Measurements from ENCODE around the gene PLCB3. TPM values are rescaled to one million over a fixed set of nuclear protein-coding genes. Genes with fewer than 3 reads are reported as not detected.

PLCB3 gene
- total RNA-seq, 4 donors from 2014 or later = 33.3 to 46.9 (median 36.3) TPM

DNA sequence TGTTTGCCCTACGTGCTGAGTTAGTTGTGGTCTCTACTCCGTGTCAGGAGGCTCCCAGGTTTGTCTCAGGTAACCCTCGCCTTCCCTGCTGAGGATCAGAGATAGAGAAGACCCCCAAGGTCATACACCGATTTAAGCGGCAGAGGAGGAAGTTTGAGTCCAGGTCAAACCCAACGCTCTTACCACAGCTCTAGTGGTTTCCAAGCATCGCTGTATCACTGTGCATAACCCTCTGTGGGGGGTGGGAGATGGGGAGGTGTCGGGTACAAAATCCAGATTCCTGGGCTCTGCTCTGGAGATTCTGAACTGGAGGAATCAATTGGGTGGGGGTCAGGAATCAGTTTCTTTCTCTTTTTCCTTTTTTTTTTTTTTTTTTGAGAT lies 20.4 kb upstream of the PLCB3 start:
- Histone ChIP-seq H3K9me3 (no peaks in the 10 kb centered on the region), H3K27ac (peak overlapping the region; percentile 90), H3K4me1 (peaks cover 82% of the 10 kb centered on the region), H3K4me3 (peak overlapping the region; percentile 86), H3K27me3 (no peaks in the 10 kb centered on the region), H3K36me3 (no peaks in the 10 kb centered on the region)
- WGBS = 13% methylated on average over 8 of the region's 8 CpGs
- DNase-seq (ENCODE audit: low spot score in 2 of 2) = no peak
- TF ChIP-seq POLR2A (IDR thresholded peaks at IDR 0.05) = no peak
- no peak for TF ChIP-seq EP300 (IDR thresholded peaks at IDR 0.05)
- TF ChIP-seq, protein P1, sequence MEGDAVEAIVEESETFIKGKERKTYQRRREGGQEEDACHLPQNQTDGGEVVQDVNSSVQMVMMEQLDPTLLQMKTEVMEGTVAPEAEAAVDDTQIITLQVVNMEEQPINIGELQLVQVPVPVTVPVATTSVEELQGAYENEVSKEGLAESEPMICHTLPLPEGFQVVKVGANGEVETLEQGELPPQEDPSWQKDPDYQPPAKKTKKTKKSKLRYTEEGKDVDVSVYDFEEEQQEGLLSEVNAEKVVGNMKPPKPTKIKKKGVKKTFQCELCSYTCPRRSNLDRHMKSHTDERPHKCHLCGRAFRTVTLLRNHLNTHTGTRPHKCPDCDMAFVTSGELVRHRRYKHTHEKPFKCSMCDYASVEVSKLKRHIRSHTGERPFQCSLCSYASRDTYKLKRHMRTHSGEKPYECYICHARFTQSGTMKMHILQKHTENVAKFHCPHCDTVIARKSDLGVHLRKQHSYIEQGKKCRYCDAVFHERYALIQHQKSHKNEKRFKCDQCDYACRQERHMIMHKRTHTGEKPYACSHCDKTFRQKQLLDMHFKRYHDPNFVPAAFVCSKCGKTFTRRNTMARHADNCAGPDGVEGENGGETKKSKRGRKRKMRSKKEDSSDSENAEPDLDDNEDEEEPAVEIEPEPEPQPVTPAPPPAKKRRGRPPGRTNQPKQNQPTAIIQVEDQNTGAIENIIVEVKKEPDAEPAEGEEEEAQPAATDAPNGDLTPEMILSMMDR (IDR thresholded peaks at IDR 0.05) = no peak
- no peak for TF ChIP-seq POLR2AphosphoS5 (IDR thresholded peaks at IDR 0.05)

DNA sequence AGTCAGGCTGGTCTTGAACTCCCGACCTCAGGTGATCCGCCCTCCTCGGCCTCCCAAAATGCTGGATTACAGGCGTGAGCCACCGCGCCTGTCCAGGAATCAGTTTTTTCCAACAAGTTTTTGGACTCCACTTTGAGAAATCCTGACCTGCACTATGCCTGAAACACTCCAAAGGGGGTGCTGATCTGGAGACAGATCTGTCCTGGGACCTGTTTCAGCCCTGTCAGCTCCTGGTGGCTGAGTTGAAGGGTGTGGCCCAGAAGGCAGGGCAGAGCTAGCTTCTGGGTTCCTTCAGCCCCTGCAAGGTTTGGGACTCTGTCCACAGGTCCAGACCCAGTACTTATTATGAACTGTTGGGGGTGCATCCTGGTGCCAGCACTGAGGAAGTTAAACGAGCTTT lies 19.8 kb upstream of the PLCB3 start:
- 67% methylated on average over 1 of the region's 7 CpGs for WGBS
- H3K4me3 ChIP-seq = no peak overlapping the region
- peaks cover 84% of the 10 kb centered on the region for H3K4me1 ChIP-seq
- H3K9me3 ChIP-seq = no peaks in the 10 kb centered on the region
- H3K27ac ChIP-seq = no peak overlapping the region
- no peaks in the 10 kb centered on the region for H3K36me3 ChIP-seq
- H3K27me3 ChIP-seq = no peaks in the 10 kb centered on the region
- no peak for TF ChIP-seq POLR2A (IDR thresholded peaks at IDR 0.05)
- TF ChIP-seq, protein P1 (IDR thresholded peaks at IDR 0.05) = no peak
- no peak for TF ChIP-seq EP300 (IDR thresholded peaks at IDR 0.05)
- TF ChIP-seq POLR2AphosphoS5 (IDR thresholded peaks at IDR 0.05) = no peak
- no peak for DNase-seq (ENCODE audit: low spot score in 2 of 2)

DNA sequence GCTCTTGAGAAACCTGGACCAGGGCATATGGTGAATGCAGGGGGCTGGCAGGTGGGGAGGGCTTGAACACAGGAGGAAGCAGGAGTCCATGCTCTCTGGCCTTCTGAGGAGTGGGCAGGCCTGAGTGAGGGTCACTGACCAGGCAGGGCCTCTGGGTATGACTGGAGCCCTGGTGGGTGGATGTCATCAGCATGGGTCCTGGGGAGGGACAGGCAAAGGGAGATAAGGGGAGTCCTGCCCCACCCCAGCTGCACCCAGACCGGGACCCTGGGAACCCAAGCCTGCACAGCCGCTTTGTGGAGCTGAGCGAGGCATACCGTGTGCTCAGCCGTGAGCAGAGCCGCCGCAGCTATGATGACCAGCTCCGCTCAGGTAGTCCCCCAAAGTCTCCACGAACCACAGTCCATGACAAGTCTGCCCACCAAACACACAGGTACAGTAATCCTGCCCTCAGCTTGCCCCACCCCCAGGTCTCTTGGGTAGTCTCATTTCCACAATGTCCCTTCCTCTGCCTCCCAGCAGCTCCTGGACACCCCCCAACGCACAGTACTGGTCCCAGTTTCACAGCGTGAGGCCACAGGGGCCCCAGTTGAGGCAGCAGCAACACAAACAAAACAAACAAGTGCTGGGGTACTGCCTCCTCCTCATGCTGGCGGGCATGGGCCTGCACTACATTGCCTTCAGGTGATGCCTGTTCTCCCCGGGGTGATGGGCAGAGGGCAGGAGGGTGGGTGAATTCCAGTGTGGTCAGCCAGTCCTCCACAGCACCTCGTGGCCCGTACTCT lies 19.0 kb upstream of the PLCB3 start:
- 74% methylated on average over 15 of the region's 15 CpGs for WGBS
- no peak for TF ChIP-seq POLR2A (IDR thresholded peaks at IDR 0.05)
- TF ChIP-seq, protein P1 (IDR thresholded peaks at IDR 0.05) = no peak
- no peak for TF ChIP-seq EP300 (IDR thresholded peaks at IDR 0.05)
- TF ChIP-seq POLR2AphosphoS5 (IDR thresholded peaks at IDR 0.05) = no peak
- Histone ChIP-seq H3K9me3 (no peaks in the 10 kb centered on the region), H3K27ac (no peak overlapping the region), H3K36me3 (peaks cover 3% of the 10 kb centered on the region), H3K4me1 (peaks cover 82% of the 10 kb centered on the region), H3K27me3 (no peaks in the 10 kb centered on the region), H3K4me3 (no peak overlapping the region)
- peak in 1 of 2 donors; percentile 68 for DNase-seq (ENCODE audit: low spot score in 2 of 2)

DNA sequence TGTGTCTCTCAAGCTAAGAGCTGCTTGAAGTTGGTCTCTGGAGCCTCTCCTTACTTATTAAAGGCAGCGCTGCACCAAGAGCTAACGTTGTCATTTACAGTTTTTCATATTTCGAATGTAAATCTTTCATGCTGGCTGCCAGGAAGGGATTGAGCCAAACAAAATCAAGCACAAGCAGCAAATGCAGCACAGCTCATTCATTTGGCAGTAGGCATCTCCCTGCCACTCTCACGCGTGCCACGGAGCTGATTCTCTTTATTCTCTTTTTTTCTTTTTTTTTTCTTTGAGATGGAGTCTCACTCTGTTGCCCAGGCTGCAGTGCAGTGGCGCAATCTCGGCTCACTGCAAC lies 18.4 kb upstream of the PLCB3 start:
- H3K27ac ChIP-seq = no peak overlapping the region
- peaks cover 82% of the 10 kb centered on the region for H3K4me1 ChIP-seq
- H3K4me3 ChIP-seq = no peak overlapping the region
- 66% methylated on average over 8 of the region's 8 CpGs for WGBS
- TF ChIP-seq POLR2AphosphoS5 (IDR thresholded peaks at IDR 0.05) = no peak
- TF ChIP-seq, protein P1 (IDR thresholded peaks at IDR 0.05) = no peak
- no peak for TF ChIP-seq POLR2A (IDR thresholded peaks at IDR 0.05)
- no peak for TF ChIP-seq EP300 (IDR thresholded peaks at IDR 0.05)
- H3K27me3 ChIP-seq = no peaks in the 10 kb centered on the region
- no peaks in the 10 kb centered on the region for H3K9me3 ChIP-seq
- no peak for DNase-seq (ENCODE audit: low spot score in 2 of 2)
- H3K36me3 ChIP-seq = peaks cover 7% of the 10 kb centered on the region

DNA sequence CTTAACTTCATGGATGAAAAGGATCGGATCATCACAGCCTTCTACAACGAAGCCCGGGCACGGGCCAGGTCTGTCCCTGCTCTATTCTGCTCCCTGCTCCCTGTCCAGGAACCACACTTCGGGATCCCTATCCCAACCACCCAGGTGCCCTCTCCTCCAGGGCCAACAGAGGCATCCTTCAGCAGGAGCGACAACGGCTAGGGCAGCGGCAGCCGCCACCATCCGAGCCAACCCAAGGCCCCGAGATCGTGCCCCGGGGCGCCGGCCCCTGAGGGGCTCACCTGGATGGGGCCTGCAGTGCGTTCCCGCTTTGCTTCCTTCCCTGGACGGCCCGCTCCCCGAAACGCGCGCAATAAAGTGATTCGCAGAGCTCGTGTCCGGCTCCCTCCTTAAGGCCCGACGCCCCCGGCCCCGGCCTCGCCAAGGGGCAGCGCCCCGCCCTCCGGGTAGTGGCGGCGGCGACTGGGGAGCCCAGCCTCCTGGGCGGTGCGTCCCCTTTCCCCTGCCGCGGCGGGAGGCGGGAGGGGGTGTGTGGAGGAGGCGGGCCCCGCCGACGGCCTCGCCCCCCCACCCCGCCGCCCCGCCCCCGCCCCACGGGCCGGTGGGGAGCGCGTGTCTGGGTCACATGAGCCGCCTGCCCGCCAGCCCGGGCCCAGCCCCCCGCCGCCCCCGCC lies 17.3 kb upstream of the PLCB3 start, which contains the start of gene VEGFB:
TSS of gene VEGFB (plus strand) at position 672 of the 674 bp plus-strand sequence. CDS start 250 bp downstream, outside the sequence.
- WGBS = 4% methylated on average over 13 of the region's 62 CpGs
- Histone ChIP-seq H3K4me3 (peak within 1 kb of the TSS; percentile 73), H3K27ac (peak within 1 kb of the TSS; percentile 86), H3K27me3 (no peaks in the 10 kb centered on the region), H3K9me3 (no peaks in the 10 kb centered on the region), H3K4me1 (peaks cover 89% of the 10 kb centered on the region), H3K36me3 (peaks cover 18% of the 10 kb centered on the region)
- no peak for TF ChIP-seq EP300 (IDR thresholded peaks at IDR 0.05)
- peak in 1 of 2 donors; percentile 85 for DNase-seq (ENCODE audit: low spot score in 2 of 2)

All from suprapubic skin (tissue), 4 donors.